PC-3 (cell line): ENCODE results near the gene SH3RF3.

Experiments
- EZH2 ChIP-seq: fragments of 300-600 bp; sonication (generic); IDR thresholded peaks from one replicate; pipeline ENCODE4 v1.6.1; 2017; ENCODE audit warnings: antibody characterized with exemption, mild to moderate bottlenecking, low read length; ENCODE audit not compliant: unreplicated experiment
- EZH2phosphoT487 ChIP-seq: fragments of 300-600 bp; sonication (generic); IDR thresholded peaks from 2 replicates; pipeline ENCODE4 v1.6.1; 2018; ENCODE audit warnings: mild to moderate bottlenecking, antibody characterized with exemption, low read length, borderline replicate concordance
- TF ChIP-seq, protein P1 (sequence below): fragments of 300-600 bp; sonication (generic); conservative IDR thresholded peaks from 2 replicates; pipeline ENCODE4 v1.5.1; 2017; ENCODE audit warnings: antibody characterized with exemption, low read depth, mild to moderate bottlenecking, low read length

GRCh38 chr2:109302319-109302718 lies 173.3 kb downstream of the SH3RF3 start:
- TF ChIP-seq, protein P1, sequence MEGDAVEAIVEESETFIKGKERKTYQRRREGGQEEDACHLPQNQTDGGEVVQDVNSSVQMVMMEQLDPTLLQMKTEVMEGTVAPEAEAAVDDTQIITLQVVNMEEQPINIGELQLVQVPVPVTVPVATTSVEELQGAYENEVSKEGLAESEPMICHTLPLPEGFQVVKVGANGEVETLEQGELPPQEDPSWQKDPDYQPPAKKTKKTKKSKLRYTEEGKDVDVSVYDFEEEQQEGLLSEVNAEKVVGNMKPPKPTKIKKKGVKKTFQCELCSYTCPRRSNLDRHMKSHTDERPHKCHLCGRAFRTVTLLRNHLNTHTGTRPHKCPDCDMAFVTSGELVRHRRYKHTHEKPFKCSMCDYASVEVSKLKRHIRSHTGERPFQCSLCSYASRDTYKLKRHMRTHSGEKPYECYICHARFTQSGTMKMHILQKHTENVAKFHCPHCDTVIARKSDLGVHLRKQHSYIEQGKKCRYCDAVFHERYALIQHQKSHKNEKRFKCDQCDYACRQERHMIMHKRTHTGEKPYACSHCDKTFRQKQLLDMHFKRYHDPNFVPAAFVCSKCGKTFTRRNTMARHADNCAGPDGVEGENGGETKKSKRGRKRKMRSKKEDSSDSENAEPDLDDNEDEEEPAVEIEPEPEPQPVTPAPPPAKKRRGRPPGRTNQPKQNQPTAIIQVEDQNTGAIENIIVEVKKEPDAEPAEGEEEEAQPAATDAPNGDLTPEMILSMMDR: no peak
- no peak for TF ChIP-seq EZH2
- no peak for TF ChIP-seq EZH2phosphoT487
